ENCODE results near the gene APPBP2.

DNA sequence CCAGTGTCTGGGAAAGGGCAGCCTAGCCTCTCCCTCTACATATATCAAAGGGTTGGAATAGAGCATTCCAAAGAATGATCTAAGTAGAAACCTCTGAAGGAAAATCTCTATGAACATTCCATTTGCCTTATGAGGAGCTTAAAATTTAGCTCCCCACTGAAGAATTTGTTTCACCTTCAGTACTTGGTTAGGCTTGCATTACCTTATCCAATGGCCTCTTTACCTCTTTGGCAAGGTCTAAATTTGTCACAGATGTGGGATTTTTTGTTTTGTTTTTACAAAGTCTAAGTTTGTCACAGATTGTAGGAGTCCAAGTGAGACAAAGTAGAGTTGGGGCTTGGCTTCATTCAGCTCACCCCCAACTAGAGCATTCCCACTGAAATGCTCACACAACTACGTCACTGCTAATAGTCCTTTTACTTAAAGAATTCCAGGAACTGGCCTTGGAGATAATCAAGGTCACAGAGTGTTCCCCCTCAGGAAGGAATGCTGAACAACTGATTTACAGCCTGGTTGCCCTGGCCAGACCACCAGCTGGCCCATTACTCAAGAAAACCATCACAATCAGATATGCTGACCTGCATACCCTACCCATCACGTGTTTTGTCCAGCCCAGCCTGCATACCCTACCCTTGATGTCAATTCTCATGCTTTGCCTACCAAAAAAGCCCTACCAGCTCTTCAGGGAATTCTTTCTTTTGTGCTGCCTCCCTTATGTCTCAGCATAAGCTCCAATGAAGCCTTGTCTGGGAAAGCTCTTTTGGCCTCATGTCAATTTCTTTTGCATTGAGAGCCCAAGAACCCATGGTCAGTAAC, 47.4 kb upstream of the APPBP2 start:
- TF ChIP-seq, protein P1, sequence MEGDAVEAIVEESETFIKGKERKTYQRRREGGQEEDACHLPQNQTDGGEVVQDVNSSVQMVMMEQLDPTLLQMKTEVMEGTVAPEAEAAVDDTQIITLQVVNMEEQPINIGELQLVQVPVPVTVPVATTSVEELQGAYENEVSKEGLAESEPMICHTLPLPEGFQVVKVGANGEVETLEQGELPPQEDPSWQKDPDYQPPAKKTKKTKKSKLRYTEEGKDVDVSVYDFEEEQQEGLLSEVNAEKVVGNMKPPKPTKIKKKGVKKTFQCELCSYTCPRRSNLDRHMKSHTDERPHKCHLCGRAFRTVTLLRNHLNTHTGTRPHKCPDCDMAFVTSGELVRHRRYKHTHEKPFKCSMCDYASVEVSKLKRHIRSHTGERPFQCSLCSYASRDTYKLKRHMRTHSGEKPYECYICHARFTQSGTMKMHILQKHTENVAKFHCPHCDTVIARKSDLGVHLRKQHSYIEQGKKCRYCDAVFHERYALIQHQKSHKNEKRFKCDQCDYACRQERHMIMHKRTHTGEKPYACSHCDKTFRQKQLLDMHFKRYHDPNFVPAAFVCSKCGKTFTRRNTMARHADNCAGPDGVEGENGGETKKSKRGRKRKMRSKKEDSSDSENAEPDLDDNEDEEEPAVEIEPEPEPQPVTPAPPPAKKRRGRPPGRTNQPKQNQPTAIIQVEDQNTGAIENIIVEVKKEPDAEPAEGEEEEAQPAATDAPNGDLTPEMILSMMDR (IDR thresholded peaks at IDR 0.05; ENCODE audit: low read depth, low read length), result no peak
- TF ChIP-seq EZH2phosphoT487 (IDR thresholded peaks at IDR 0.05; ENCODE audit: low read depth), result no peak
